OCI-LY1 (cell line): Measurements from ENCODE around the gene SH3BP5.

Experiments used
- H2AFZ ChIP-seq: fragments of 200-600 bp; sonication (generic), shearing (Covaris generic); 2 replicates; pipeline ENCODE4 v1.6.0; 2014; ENCODE audit warnings: antibody characterized with exemption, mild to moderate bottlenecking, low read length
- H3F3A ChIP-seq: fragments of 200-600 bp; sonication (generic), shearing (Covaris generic); 2 replicates; pipeline ENCODE4 v1.6.0; 2014; ENCODE audit warnings: mild to moderate bottlenecking, antibody characterized with exemption, low read length, moderate library complexity; ENCODE audit not compliant: insufficient read depth
- H3K27ac ChIP-seq: fragments of 200-600 bp; sonication (generic); 2 replicates; pipeline ENCODE4 v1.5.1; 2014; ENCODE audit warnings: low read length, mixed run types, mild to moderate bottlenecking, low read depth; ENCODE audit not compliant: poor library complexity, severe bottlenecking
- H3K27me3 ChIP-seq: fragments of 200-600 bp; sonication (generic); 2 replicates; pipeline ENCODE4 v1.6.0; 2014; ENCODE audit warnings: antibody characterized with exemption, mild to moderate bottlenecking, low read length, moderate library complexity; ENCODE audit not compliant: insufficient read depth
- H3K36me3 ChIP-seq: fragments of 200-600 bp; sonication (generic); 2 replicates; pipeline ENCODE4 v1.6.1; 2014; ENCODE audit warnings: mild to moderate bottlenecking, antibody characterized with exemption, low read length, moderate library complexity, mixed read lengths; ENCODE audit not compliant: insufficient read depth
- H3K4me1 ChIP-seq: fragments of 200-600 bp; sonication (generic); 2 replicates; pipeline ENCODE4 v1.5.1; 2014; ENCODE audit warnings: mild to moderate bottlenecking, low read length, moderate library complexity; ENCODE audit not compliant: insufficient read depth, severe bottlenecking
- H3K4me2 ChIP-seq: fragments of 200-600 bp; sonication (generic), shearing (Covaris generic); 2 replicates; pipeline ENCODE4 v1.6.1; 2014; ENCODE audit warnings: low read length
- H3K4me3 ChIP-seq: fragments of 200-600 bp; sonication (generic); 2 replicates; pipeline ENCODE4 v1.5.1; 2014; ENCODE audit warnings: low read length, low read depth, mild to moderate bottlenecking, mixed read lengths; ENCODE audit not compliant: poor library complexity, severe bottlenecking
- H3K79me2 ChIP-seq: fragments of 200-600 bp; shearing (Covaris generic); 2 replicates; pipeline ENCODE4 v1.6.1; 2016; ENCODE audit warnings: mixed run types, low read length, mixed read lengths; ENCODE audit not compliant: insufficient read depth
- H3K9ac ChIP-seq: fragments of 200-600 bp; sonication (generic), shearing (Covaris generic); 2 replicates; pipeline ENCODE4 v1.6.1; 2014; ENCODE audit warnings: mild to moderate bottlenecking, low read length, mixed read lengths
- H3K9me2 ChIP-seq: fragments of 200-600 bp; sonication (generic), shearing (Covaris generic); 2 replicates; pipeline ENCODE4 v1.6.1; 2014; ENCODE audit warnings: low read depth, mild to moderate bottlenecking, low read length, mixed read lengths
- H3K9me3 ChIP-seq: fragments of 200-600 bp; shearing (Covaris generic); 2 replicates; pipeline ENCODE4 v1.6.1; 2014; ENCODE audit warnings: low read length, mixed read lengths
- H4K20me1 ChIP-seq: fragments of 200-600 bp; sonication (generic), shearing (Covaris generic); 2 replicates; pipeline ENCODE4 v1.6.0; 2016; ENCODE audit warnings: mild to moderate bottlenecking, low read length; ENCODE audit not compliant: insufficient read depth
- CTCF ChIP-seq: fragments of 200-600 bp; sonication (generic), shearing (Covaris generic); IDR thresholded peaks from 2 replicates; pipeline ENCODE4 v1.5.1; 2017; ENCODE audit warnings: mild to moderate bottlenecking, antibody characterized with exemption, low read length, moderate library complexity, mixed read lengths
- EZH2 ChIP-seq: fragments of 200-600 bp; sonication (generic), shearing (Covaris generic); IDR thresholded peaks from 2 replicates; pipeline ENCODE4 v1.8.0; 2017; ENCODE audit warnings: borderline replicate concordance, mixed run types, mild to moderate bottlenecking, antibody characterized with exemption, low read length, moderate library complexity, mixed read lengths

SH3BP5 gene

GRCh38 chr3:15332405-15333098 is at the start of gene SH3BP5:
Gene SH3BP5, minus strand, starts transcription at chr3:15332586. Its CDS starts 178 bp downstream, at chr3:15332408.
- no peaks in the 10 kb centered on the region for H3K9me3 ChIP-seq
- H3K27me3 ChIP-seq = no peaks in the 10 kb centered on the region
- no peaks in the 10 kb centered on the region for H3K79me2 ChIP-seq
- no peaks in the 10 kb centered on the region for H3K36me3 ChIP-seq
- peak within 1 kb of the TSS; percentile 21; the same call in 1 of the 2 replicates for H2AFZ ChIP-seq
- no peaks in the 10 kb centered on the region for H3F3A ChIP-seq
- H3K9ac ChIP-seq = peak within 1 kb of the TSS; percentile 51
- H3K4me2 ChIP-seq = peak within 1 kb of the TSS; percentile 96
- peak; percentile 43 for TF ChIP-seq CTCF
- TF ChIP-seq EZH2 = no peak
- H3K4me3 ChIP-seq = peak within 1 kb of the TSS; percentile 77
- no peak within 1 kb of the TSS for H3K27ac ChIP-seq
- no peaks in the 10 kb centered on the region for H3K9me2 ChIP-seq
- H3K4me1 ChIP-seq = peaks cover 31% of the 10 kb centered on the region
- no peaks in the 10 kb centered on the region for H4K20me1 ChIP-seq

- H3K36me3 ChIP-seq = no peaks in the 10 kb centered on the region
- no peak overlapping the region for H2AFZ ChIP-seq
- H3K9me2 ChIP-seq = no peaks in the 10 kb centered on the region
- H3K27ac ChIP-seq = no peak overlapping the region
- H3K79me2 ChIP-seq = no peaks in the 10 kb centered on the region
- peaks cover 3% of the 10 kb centered on the region; the same call in 1 of the 2 replicates for H3F3A ChIP-seq
- H3K9ac ChIP-seq = no peak overlapping the region
- H3K4me2 ChIP-seq = no peak overlapping the region
- peaks cover 36% of the 10 kb centered on the region for H3K4me1 ChIP-seq
- no peak overlapping the region for H3K4me3 ChIP-seq
- H3K9me3 ChIP-seq = no peaks in the 10 kb centered on the region
- H4K20me1 ChIP-seq = no peaks in the 10 kb centered on the region
- no peaks in the 10 kb centered on the region for H3K27me3 ChIP-seq
- TF ChIP-seq EZH2 (no peak), CTCF (no peak)
Observed at GRCh38 chr3:15380980-15381890, 48.8 kb upstream of the SH3BP5 start.

GRCh38 chr3:15377961-15378791 is 45.8 kb upstream of the SH3BP5 start:
- H4K20me1 ChIP-seq = no peaks in the 10 kb centered on the region
- peak; percentile 91 for TF ChIP-seq CTCF
- TF ChIP-seq EZH2 = no peak
- no peaks in the 10 kb centered on the region for H3F3A ChIP-seq
- H3K27me3 ChIP-seq = no peaks in the 10 kb centered on the region
- H3K4me2 ChIP-seq = peak overlapping the region; percentile 55
- peak overlapping the region; percentile 99 for H2AFZ ChIP-seq
- H3K36me3 ChIP-seq = no peaks in the 10 kb centered on the region
- H3K4me3 ChIP-seq = peak overlapping the region; percentile 42
- no peaks in the 10 kb centered on the region for H3K9me3 ChIP-seq
- H3K9ac ChIP-seq = peak overlapping the region; percentile 32; the same call in 1 of the 2 replicates
- H3K9me2 ChIP-seq = no peaks in the 10 kb centered on the region
- H3K79me2 ChIP-seq = no peaks in the 10 kb centered on the region
- peak overlapping the region; percentile 66 for H3K27ac ChIP-seq
- H3K4me1 ChIP-seq = peaks cover 9% of the 10 kb centered on the region
